A673 (cell line): ENCODE measurements around the gene LRRC41.

Experiments used
- CTCF ChIP-seq: fragments of 300-800, 200-600 bp; sonication (generic); conservative IDR thresholded peaks from 2 replicates; pipeline ENCODE4 v1.5.1; 2017; ENCODE audit warnings: low read depth, mild to moderate bottlenecking, antibody characterized with exemption, low read length, moderate library complexity, mixed read lengths
- EZH2 ChIP-seq: fragments of 200-600 bp; sonication (generic); IDR thresholded peaks from 2 replicates; pipeline ENCODE4 v1.6.1; 2017; ENCODE audit warnings: borderline replicate concordance, low read depth, mild to moderate bottlenecking, mixed read lengths, antibody characterized with exemption, low read length; ENCODE audit not compliant: poor library complexity, severe bottlenecking

DNA sequence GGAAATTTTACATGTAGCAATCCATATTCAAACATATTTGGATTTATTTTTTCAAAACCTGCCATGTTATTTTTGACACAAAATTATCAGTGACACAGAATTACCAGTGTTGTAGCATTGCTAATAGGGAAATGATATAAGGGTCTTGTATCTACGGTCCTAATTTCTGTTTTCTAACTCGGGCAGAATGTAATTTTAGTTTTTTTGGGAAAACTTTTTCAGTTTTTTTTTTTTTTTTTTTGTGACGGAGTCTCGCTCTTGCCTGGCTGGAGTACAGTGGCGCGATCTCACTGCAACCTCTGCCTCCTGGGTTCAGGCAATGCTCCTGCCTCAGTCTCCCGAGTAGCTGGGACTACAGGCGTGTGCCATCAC, 2.7 kb upstream of the LRRC41 start:
- no peak for TF ChIP-seq CTCF
- TF ChIP-seq EZH2 = no peak
